GM03348 (cell line): Measurements from ENCODE around the gene OR4N2.
"Not testable (repeated sequence)": the region's sequence is repeated elsewhere in the genome, so short reads cannot be mapped to it uniquely, and the experiment has no call there.

Source experiments
- DNase-seq: peaks from one replicate; pipeline ENCODE4 v3.0.0; 2012; ENCODE audit warnings: low spot score

Gene OR4N2

GRCh38 chr14:19834203-19834848 lies 30.8 kb downstream of the OR4N2 start:
- not testable (repeated sequence) for DNase-seq

DNA sequence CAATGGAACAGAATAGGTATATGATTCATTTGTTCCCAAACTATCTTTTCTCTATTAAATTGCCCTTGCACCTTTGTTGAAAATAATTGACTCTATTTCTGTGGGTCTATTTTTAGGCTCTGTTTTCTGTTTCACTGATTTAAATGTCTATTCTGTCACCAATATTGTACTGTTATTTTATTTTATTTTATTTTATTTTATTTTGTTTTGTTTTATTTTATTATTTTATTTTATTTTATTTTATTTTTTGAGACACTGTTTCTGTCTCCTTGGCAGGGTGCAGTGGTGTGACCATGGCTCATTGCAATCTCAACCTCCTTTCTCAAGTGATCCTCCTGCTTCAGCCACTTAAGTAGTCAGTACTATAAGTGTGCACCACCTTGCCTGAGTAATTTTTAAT lies 34.9 kb downstream of the OR4N2 start:
- DNase-seq, result no peak

- DNase-seq, result no peak
Measured at GRCh38 chr14:19851365-19851764, 47.8 kb downstream of the OR4N2 start.

DNA sequence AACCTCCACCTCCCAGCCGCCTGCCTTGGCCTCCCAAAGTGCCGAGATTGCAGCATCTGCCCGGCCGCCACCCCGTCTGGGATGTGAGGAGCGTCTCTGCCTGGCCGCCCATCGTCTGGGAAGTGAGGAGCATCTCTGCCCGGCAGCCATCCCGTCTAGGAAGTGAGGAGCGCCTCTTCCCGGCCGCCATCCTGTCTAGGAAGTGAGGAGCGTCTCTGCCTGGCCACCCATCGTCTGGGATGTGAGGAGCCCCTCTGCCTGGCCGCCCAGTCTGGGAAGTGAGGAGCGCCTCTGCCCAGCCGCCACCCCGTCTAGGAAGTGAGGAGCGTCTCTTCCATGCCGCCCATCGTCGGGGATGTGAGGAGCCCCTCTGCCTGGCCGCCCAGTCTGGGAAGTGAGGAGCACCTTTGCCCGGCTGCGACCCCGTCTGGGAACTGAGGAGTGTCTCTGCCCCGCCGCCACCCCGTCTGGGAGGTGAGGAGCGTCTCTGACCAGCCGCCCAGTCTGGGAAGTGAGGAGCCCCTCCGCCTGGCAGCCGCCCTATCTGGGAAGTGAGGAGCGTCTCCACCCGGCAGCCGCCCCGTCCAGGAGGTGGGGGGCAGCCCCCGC lies 62.6 kb downstream of the OR4N2 start:
- not testable (repeated sequence) for DNase-seq

GRCh38 chr14:19873178-19873577 lies 69.6 kb downstream of the OR4N2 start:
- DNase-seq, result no peak

- no peak for DNase-seq
Measured at GRCh38 chr14:19874842-19875241, 71.3 kb downstream of the OR4N2 start, which contains the start of gene OR4K2. OR4K2 (plus strand) TSS chr14:19875142; CDS start chr14:19876268, 1,126 bp downstream.

- DNase-seq, result no peak
Measured at GRCh38 chr14:19878029-19878642, 74.6 kb downstream of the OR4N2 start.
